Osteoblast (primary cell): ENCODE data around the gene C1orf141. TPM values are rescaled to one million over a fixed set of nuclear protein-coding genes. Genes with fewer than 3 reads are reported as not detected.
A peak's percentile ranks its signal among the peaks of the same experiment; 100 is the strongest.

Source experiments
- DNase-seq: peaks from one replicate; pipeline ENCODE4 v3.0.0; 2011; ENCODE audit warnings: low spot score, mixed read lengths; ENCODE audit not compliant: insufficient read length; ENCODE audit errors: missing footprints
- H2AFZ ChIP-seq: 2 replicates; pipeline ENCODE4 v1.6.0; 2011; ENCODE audit warnings: mild to moderate bottlenecking, low read length
- H3K27ac ChIP-seq: 2 replicates; pipeline ENCODE4 v1.5.1; 2011; ENCODE audit warnings: mild to moderate bottlenecking, low read depth, low read length, moderate library complexity
- H3K27me3 ChIP-seq: 2 replicates; pipeline ENCODE4 v1.6.0; 2012; ENCODE audit warnings: mild to moderate bottlenecking, control low read depth, inconsistent platforms, low read length, moderate library complexity; ENCODE audit not compliant: insufficient read depth
- H3K36me3 ChIP-seq: 2 replicates; pipeline ENCODE4 v1.5.1; 2011; ENCODE audit warnings: mild to moderate bottlenecking, low read length, control low read depth, moderate library complexity; ENCODE audit not compliant: insufficient read depth
- H3K4me1 ChIP-seq: 2 replicates; pipeline ENCODE4 v1.5.1; 2011; ENCODE audit warnings: mild to moderate bottlenecking, low read length, control low read depth, moderate library complexity; ENCODE audit not compliant: insufficient read depth
- H3K4me2 ChIP-seq: 2 replicates; pipeline ENCODE4 v1.6.0; 2011; ENCODE audit warnings: mild to moderate bottlenecking, low read length; ENCODE audit not compliant: insufficient read depth
- H3K4me3 ChIP-seq: fragments of 200-600 bp; sonication (generic); 3 replicates; pipeline ENCODE4 v1.5.1; 2012; ENCODE audit warnings: mild to moderate bottlenecking, low read length, inconsistent platforms; ENCODE audit not compliant: insufficient read depth
- H3K79me2 ChIP-seq: 2 replicates; pipeline ENCODE4 v1.6.0; 2012; ENCODE audit warnings: mild to moderate bottlenecking, low read length, control low read depth, inconsistent platforms; ENCODE audit not compliant: insufficient read depth
- H3K9me3 ChIP-seq: 2 replicates; pipeline ENCODE4 v1.5.1; 2011; ENCODE audit warnings: low read depth, low read length, control low read depth
- H4K20me1 ChIP-seq: 2 replicates; pipeline ENCODE4 v1.6.0; 2012; ENCODE audit warnings: mild to moderate bottlenecking, low read length, control low read depth; ENCODE audit not compliant: insufficient read depth
- CTCF ChIP-seq: IDR thresholded peaks from 2 replicates; pipeline ENCODE4 v1.5.1; 2011; ENCODE audit warnings: mild to moderate bottlenecking, low read depth, low read length, moderate library complexity; ENCODE audit errors: extremely low read depth
- total RNA-seq: library from RNA; depleted of rRNA; stranded (reverse); fragments of >200 nt; gene quantifications from 2 replicates; pipeline ENCODE4 v1.2.3, GENCODE V29; 2012

C1orf141 gene
- total RNA-seq, 1 donor, result not detected

GRCh38 chr1:67159233-67159632 is 24.5 kb upstream of the C1orf141 start:
- Histone ChIP-seq H3K79me2 (no peaks in the 10 kb centered on the region), H3K9me3 (no peaks in the 10 kb centered on the region), H3K36me3 (no peaks in the 10 kb centered on the region), H3K27me3 (peaks cover 15% of the 10 kb centered on the region), H3K4me3 (no peak overlapping the region), H3K27ac (no peak overlapping the region), H2AFZ (no peak overlapping the region), H3K4me2 (no peak overlapping the region), H4K20me1 (no peaks in the 10 kb centered on the region), H3K4me1 (no peaks in the 10 kb centered on the region)
- no peak for TF ChIP-seq CTCF
- DNase-seq, result no peak

GRCh38 chr1:67158401-67158800 is 23.6 kb upstream of the C1orf141 start:
- Histone ChIP-seq H3K4me3 (no peak overlapping the region), H3K36me3 (no peaks in the 10 kb centered on the region), H2AFZ (no peak overlapping the region), H3K79me2 (no peaks in the 10 kb centered on the region), H3K27me3 (peaks cover 15% of the 10 kb centered on the region), H3K9me3 (no peaks in the 10 kb centered on the region), H3K27ac (no peak overlapping the region), H3K4me1 (no peaks in the 10 kb centered on the region), H4K20me1 (no peaks in the 10 kb centered on the region), H3K4me2 (no peak overlapping the region)
- no peak for DNase-seq
- no peak for TF ChIP-seq CTCF

- no peak overlapping the region for H3K4me3 ChIP-seq
- no peak for TF ChIP-seq CTCF
- H2AFZ ChIP-seq, result no peak overlapping the region
- peaks cover 7% of the 10 kb centered on the region for H3K4me1 ChIP-seq
- no peak overlapping the region for H3K4me2 ChIP-seq
- no peak overlapping the region for H3K27ac ChIP-seq
- H4K20me1 ChIP-seq, result no peaks in the 10 kb centered on the region
- no peak for DNase-seq
- H3K36me3 ChIP-seq, result no peaks in the 10 kb centered on the region
- H3K27me3 ChIP-seq, result peaks cover 17% of the 10 kb centered on the region
- H3K79me2 ChIP-seq, result no peaks in the 10 kb centered on the region
- H3K9me3 ChIP-seq, result no peaks in the 10 kb centered on the region
These were observed 16.2 kb upstream of the C1orf141 start for GRCh38 chr1:67150931-67151330.

- DNase-seq, result peak; percentile 65
- TF ChIP-seq CTCF, result peak; percentile 95
- H3K4me1 ChIP-seq, result peaks cover 7% of the 10 kb centered on the region
- no peaks in the 10 kb centered on the region for H3K36me3 ChIP-seq
- H4K20me1 ChIP-seq, result no peaks in the 10 kb centered on the region
- H2AFZ ChIP-seq, result peak overlapping the region; percentile 92
- peaks cover 17% of the 10 kb centered on the region for H3K27me3 ChIP-seq
- H3K9me3 ChIP-seq, result no peaks in the 10 kb centered on the region
- no peak overlapping the region for H3K27ac ChIP-seq
- H3K4me3 ChIP-seq, result peak overlapping the region; percentile 54
- H3K79me2 ChIP-seq, result no peaks in the 10 kb centered on the region
- peak overlapping the region; percentile 71 for H3K4me2 ChIP-seq
These were observed 14.5 kb upstream of the C1orf141 start for GRCh38 chr1:67149179-67149770.
